T1000 (cell line): ENCODE measurements around the gene CEMIP.

Experiments used
- DNase-seq: peaks from one replicate; lab custom pipeline; 2025; ENCODE audit warnings: mixed read lengths; lab: John Stamatoyannopoulos, UW

CEMIP gene

GRCh38 chr15:80982839-80983238 lies 203.7 kb downstream of the CEMIP start:
- no peak for DNase-seq

GRCh38 chr15:80984856-80985255 lies 205.7 kb downstream of the CEMIP start:
- DNase-seq, result no peak

- no peak for DNase-seq
Observed at GRCh38 chr15:80985981-80986380, 206.8 kb downstream of the CEMIP start.

- DNase-seq, result no peak
Observed at GRCh38 chr15:80986487-80986886, 207.3 kb downstream of the CEMIP start.

GRCh38 chr15:80988148-80988796 lies 209.1 kb downstream of the CEMIP start:
- no peak for DNase-seq

- DNase-seq, result no peak
Observed at GRCh38 chr15:80989081-80989517, 209.9 kb downstream of the CEMIP start.

- peak; percentile 91 for DNase-seq
Observed at GRCh38 chr15:80989518-80990478, 210.6 kb downstream of the CEMIP start, which contains the start of gene MESD. TSS of gene MESD (minus strand) at chr15:80989819. CDS start at chr15:80989791, 28 bp downstream.

GRCh38 chr15:80990955-80991354 lies 211.8 kb downstream of the CEMIP start:
- DNase-seq, result no peak

- no peak for DNase-seq
Observed at GRCh38 chr15:80991421-80991820, 212.3 kb downstream of the CEMIP start.

GRCh38 chr15:80992006-80992405 lies 212.8 kb downstream of the CEMIP start:
- DNase-seq, result no peak

GRCh38 chr15:80992441-80992840 lies 213.3 kb downstream of the CEMIP start:
- no peak for DNase-seq

- DNase-seq, result no peak
Observed at GRCh38 chr15:80996247-80996646, 217.1 kb downstream of the CEMIP start.

GRCh38 chr15:80997692-80998091 lies 218.5 kb downstream of the CEMIP start:
- no peak for DNase-seq

- DNase-seq, result no peak
Observed at GRCh38 chr15:80998251-80998650, 219.1 kb downstream of the CEMIP start.

- DNase-seq, result no peak
Observed at GRCh38 chr15:80999623-81000036, 220.5 kb downstream of the CEMIP start.

- DNase-seq, result no peak
Observed at GRCh38 chr15:81000144-81000623, 221.0 kb downstream of the CEMIP start.

- peak; percentile 65 for DNase-seq
Observed at GRCh38 chr15:81000624-81001151, 221.5 kb downstream of the CEMIP start, which contains the start of gene TLNRD1. TSS of gene TLNRD1 (plus strand) at chr15:81000923. CDS start at chr15:81002272, 1,349 bp downstream.
